GOT3 (cell line): ENCODE measurements around the gene STAB2.

Source experiments
- DNase-seq: peaks from one replicate; lab custom pipeline; 2025; ENCODE audit warnings: mixed read lengths; lab: John Stamatoyannopoulos, UW

Gene STAB2

GRCh38 chr12:103696101-103696500 lies 109.0 kb downstream of the STAB2 start:
- DNase-seq = no peak

- no peak for DNase-seq
Observed at GRCh38 chr12:103697971-103698751, 111.1 kb downstream of the STAB2 start.

- no peak for DNase-seq
Observed at GRCh38 chr12:103698752-103699560, 111.9 kb downstream of the STAB2 start.

- DNase-seq = no peak
Observed at GRCh38 chr12:103705098-103705497, 118.0 kb downstream of the STAB2 start.

- DNase-seq = no peak
Observed at GRCh38 chr12:103705927-103706326, 118.9 kb downstream of the STAB2 start.

- DNase-seq = no peak
Observed at GRCh38 chr12:103707446-103707845, 120.4 kb downstream of the STAB2 start.

GRCh38 chr12:103710544-103710943 lies 123.5 kb downstream of the STAB2 start:
- DNase-seq = no peak

GRCh38 chr12:103712216-103712615 lies 125.1 kb downstream of the STAB2 start:
- no peak for DNase-seq

- no peak for DNase-seq
Observed at GRCh38 chr12:103715494-103715893, 128.4 kb downstream of the STAB2 start.

GRCh38 chr12:103716517-103717196 lies 129.6 kb downstream of the STAB2 start:
- DNase-seq = no peak

- DNase-seq = no peak
Observed at GRCh38 chr12:103725398-103725797, 138.3 kb downstream of the STAB2 start.

- DNase-seq = no peak
Observed at GRCh38 chr12:103727638-103728037, 140.6 kb downstream of the STAB2 start.

GRCh38 chr12:103728323-103728722 lies 141.2 kb downstream of the STAB2 start:
- DNase-seq = no peak

- no peak for DNase-seq
Observed at GRCh38 chr12:103729499-103729898, 142.4 kb downstream of the STAB2 start.

- DNase-seq = no peak
Observed at GRCh38 chr12:103731539-103731938, 144.5 kb downstream of the STAB2 start.

GRCh38 chr12:103734863-103735262 lies 147.8 kb downstream of the STAB2 start:
- DNase-seq = no peak

- no peak for DNase-seq
Observed at GRCh38 chr12:103735291-103735690, 148.2 kb downstream of the STAB2 start.

GRCh38 chr12:103736572-103736971 lies 149.5 kb downstream of the STAB2 start:
- DNase-seq = no peak

GRCh38 chr12:103737881-103738280 lies 150.8 kb downstream of the STAB2 start:
- no peak for DNase-seq

- no peak for DNase-seq
Observed at GRCh38 chr12:103742349-103742932, 155.4 kb downstream of the STAB2 start.

- DNase-seq = no peak
Observed at GRCh38 chr12:103743788-103744187, 156.7 kb downstream of the STAB2 start.

GRCh38 chr12:103745962-103746361 lies 158.9 kb downstream of the STAB2 start:
- DNase-seq = no peak
